Activated T-cell treated with anti-CD3 and anti-CD28 coated beads, Interleukin-2, amount 50 U/mL, for 72 hours (primary cell): ENCODE results near the gene KCMF1. TPM values are rescaled to one million over a fixed set of nuclear protein-coding genes. Genes with fewer than 3 reads are reported as not detected.

ENCODE experiments used
- ATAC-seq, 2 donors: fragments of 150-1000 bp; cut with Tn5 transposase; replicated peaks in 1 of 2; 2 replicates each; pipeline ENCODE4 v1.10.0; 2021; ENCODE audit warnings: moderate library complexity in 2 of 2, mild to moderate bottlenecking in 1 of 2
- DNase-seq, 2 donors: peaks; one replicate each; pipeline ENCODE4 v3.0.0; 2021 to 2022; ENCODE audit warnings: mixed read lengths in 1 of 2
- H3K27ac Mint-ChIP-seq: one replicate; pipeline ENCODE4 v1.8.0; 2022; ENCODE audit warnings: mild to moderate bottlenecking, moderate library complexity, mixed read lengths
- H3K27me3 Mint-ChIP-seq: one replicate; pipeline ENCODE4 v1.8.0; 2022; ENCODE audit warnings: low read depth, mixed read lengths
- H3K36me3 Mint-ChIP-seq, 2 donors: one replicate each; pipeline ENCODE4 v1.8.0; 2022; ENCODE audit warnings: mixed read lengths in 2 of 2, mild to moderate bottlenecking in 1 of 2; ENCODE audit not compliant: insufficient read depth in 2 of 2
- H3K4me1 Mint-ChIP-seq: one replicate; pipeline ENCODE4 v1.8.0; 2022; ENCODE audit warnings: low read depth, mixed read lengths
- H3K4me3 Mint-ChIP-seq, 2 donors: one replicate each; pipeline ENCODE4 v1.8.0; 2022; ENCODE audit warnings: mild to moderate bottlenecking in 2 of 2, mixed read lengths in 2 of 2, moderate library complexity in 2 of 2
- H3K9me3 Mint-ChIP-seq, 2 donors: one replicate each; pipeline ENCODE4 v1.8.0; 2022; ENCODE audit warnings: mixed read lengths in 2 of 2
- total RNA-seq, 2 donors: library from RNA; stranded (reverse); gene quantifications; one replicate each; pipeline ENCODE4 v1.2.3, GENCODE V29; 2022

The KCMF1 gene
- total RNA-seq, 2 donors from 2014 or later: 115 to 139 TPM

DNA sequence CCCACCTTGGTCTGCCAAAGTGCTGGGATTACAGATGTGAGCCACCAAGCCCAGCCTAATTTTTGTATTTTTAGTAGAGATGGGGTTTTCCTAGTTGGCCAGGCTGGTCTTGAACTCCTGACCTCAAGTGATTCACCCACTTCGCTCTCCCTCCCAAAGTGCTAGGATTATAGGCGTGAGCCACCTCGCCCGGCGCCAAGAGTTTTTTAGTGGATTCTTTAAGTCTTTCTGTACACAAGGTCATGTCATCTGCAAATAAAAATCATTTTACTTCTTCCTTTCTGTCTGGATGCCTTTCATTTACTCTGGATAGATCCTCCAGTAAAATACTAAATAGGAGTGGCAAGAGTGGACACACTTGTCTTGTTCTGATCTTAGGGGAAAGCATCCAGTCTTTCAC, 61.7 kb downstream of the KCMF1 start:
- H3K27me3 Mint-ChIP-seq: no peaks in the 10 kb centered on the region
- H3K4me3 Mint-ChIP-seq: no peak overlapping the region
- no peaks in the 10 kb centered on the region for H3K9me3 Mint-ChIP-seq
- H3K27ac Mint-ChIP-seq: peak overlapping the region; percentile 33
- no peaks in the 10 kb centered on the region for H3K4me1 Mint-ChIP-seq
- ATAC-seq: no peak
- DNase-seq: no peak
- H3K36me3 Mint-ChIP-seq: peaks cover 4 to 20% of the 10 kb centered on the region in 2 donors

DNA sequence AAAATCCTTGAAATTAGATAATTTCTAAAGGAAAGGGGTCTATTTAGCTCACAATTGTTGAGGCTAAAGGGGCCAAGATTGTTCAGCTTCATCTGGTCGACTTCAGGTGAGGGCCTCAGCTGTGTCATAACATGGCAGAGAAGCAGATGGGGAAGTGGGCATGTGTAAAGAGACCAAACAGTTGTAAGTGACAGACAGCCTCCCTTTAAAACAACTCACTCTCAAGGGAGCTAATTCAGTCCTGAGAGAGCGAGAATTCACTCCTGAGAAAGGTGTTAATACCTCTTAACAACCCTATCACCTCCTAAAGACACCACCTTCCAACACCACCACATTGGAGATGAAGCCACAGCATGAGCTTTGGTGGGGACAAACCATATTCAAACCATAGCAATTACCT, 62.4 kb downstream of the KCMF1 start:
- peaks cover 5 to 18% of the 10 kb centered on the region in 2 donors for H3K36me3 Mint-ChIP-seq
- H3K4me1 Mint-ChIP-seq: no peaks in the 10 kb centered on the region
- no peak overlapping the region for H3K27ac Mint-ChIP-seq
- no peak for DNase-seq
- no peaks in the 10 kb centered on the region for H3K27me3 Mint-ChIP-seq
- H3K9me3 Mint-ChIP-seq: no peaks in the 10 kb centered on the region
- no peak overlapping the region for H3K4me3 Mint-ChIP-seq
- no peak for ATAC-seq

DNA sequence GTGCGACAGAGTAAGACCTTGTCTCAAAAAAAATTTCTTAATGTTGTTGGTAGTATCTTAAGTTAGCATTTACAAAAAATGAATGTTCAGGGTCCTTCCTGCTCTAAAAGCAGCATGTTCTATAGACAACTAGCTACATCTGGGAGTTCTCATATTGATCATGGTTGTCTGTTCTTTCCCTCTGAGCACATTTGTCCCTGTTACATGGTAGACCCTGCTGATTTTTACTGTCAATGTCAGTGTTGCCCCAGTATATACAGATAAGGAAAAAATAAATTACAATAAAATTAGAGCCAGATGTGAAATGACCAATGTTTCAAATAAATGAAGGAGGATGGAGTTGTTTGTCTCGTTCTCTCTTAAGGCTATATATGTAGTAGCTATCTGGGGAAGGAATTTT, 63.2 kb downstream of the KCMF1 start:
- Mint-ChIP-seq H3K36me3 (peaks cover 5 to 20% of the 10 kb centered on the region in 2 donors), H3K27ac (no peak overlapping the region), H3K4me3 (no peak overlapping the region), H3K27me3 (no peaks in the 10 kb centered on the region), H3K4me1 (no peaks in the 10 kb centered on the region), H3K9me3 (no peaks in the 10 kb centered on the region)
- DNase-seq (no peak), ATAC-seq (no peak)

DNA sequence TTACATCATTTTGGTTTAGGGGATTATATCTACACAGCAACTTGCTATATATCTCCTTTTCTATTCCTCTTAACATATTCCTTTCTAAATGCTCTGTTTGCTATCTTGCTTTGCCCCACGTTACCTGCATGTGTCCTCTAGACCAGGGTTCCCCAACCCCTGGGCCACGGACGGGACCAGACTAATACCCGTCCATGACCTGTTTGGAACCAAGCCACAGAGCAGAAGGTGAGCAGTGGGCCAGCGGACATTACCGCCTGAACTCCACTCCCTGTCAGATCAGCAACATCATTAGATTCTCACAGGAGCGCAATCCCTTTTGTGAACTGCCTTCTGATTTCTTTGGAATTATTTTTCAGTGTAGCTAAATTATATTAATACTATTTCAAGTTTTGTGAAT, 66.7 kb downstream of the KCMF1 start:
- Mint-ChIP-seq H3K27ac (no peak overlapping the region), H3K9me3 (no peaks in the 10 kb centered on the region), H3K36me3 (peaks cover 7 to 23% of the 10 kb centered on the region in 2 donors), H3K27me3 (no peaks in the 10 kb centered on the region), H3K4me3 (no peak overlapping the region), H3K4me1 (no peaks in the 10 kb centered on the region)
- DNase-seq: no peak
- ATAC-seq: no peak

DNA sequence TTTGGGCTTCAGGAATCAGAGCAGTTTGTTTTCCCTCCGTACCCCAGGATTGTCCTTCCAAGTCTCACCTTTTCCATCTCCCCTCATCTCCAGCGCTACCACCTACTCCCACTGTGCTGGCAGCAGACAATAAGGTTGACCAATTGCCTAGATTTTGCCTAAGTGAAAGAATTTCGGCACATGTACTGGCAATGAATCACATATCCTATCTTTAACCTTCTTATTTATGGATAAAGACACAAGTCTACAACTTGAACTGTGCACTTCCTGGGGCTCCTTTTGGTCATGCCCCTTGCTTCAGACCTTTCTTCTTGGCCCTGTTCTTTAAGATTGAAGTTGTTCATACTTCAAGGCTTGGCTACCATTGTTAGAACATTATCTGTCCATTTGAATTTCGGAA, 71.4 kb downstream of the KCMF1 start:
- DNase-seq: no peak
- Mint-ChIP-seq H3K9me3 (no peaks in the 10 kb centered on the region), H3K4me3 (no peak overlapping the region), H3K27ac (no peak overlapping the region), H3K27me3 (no peaks in the 10 kb centered on the region), H3K4me1 (no peaks in the 10 kb centered on the region), H3K36me3 (peaks cover 7 to 25% of the 10 kb centered on the region in 2 donors)
- no peak for ATAC-seq

DNA sequence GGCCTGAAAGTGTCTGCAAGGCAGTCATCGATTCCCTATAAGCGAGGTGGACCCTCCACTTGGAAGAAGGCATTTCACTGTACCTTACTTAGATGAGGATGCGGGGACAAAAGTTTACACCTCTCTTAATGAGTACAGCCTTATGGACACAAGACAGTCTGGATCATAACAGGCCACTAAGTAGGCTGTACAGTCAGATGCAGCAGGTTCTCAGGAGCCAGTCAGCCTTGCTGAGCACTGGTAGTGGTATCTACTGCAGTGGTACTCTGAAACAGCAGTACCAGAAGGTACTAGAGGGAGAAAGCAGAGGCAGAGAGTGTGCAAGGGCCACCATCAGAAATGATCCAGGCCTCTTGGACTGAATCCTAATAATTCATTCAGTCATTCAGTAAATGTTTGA, 77.6 kb downstream of the KCMF1 start:
- no peak for ATAC-seq
- peak overlapping the region; percentile 89 for H3K27ac Mint-ChIP-seq

DNA sequence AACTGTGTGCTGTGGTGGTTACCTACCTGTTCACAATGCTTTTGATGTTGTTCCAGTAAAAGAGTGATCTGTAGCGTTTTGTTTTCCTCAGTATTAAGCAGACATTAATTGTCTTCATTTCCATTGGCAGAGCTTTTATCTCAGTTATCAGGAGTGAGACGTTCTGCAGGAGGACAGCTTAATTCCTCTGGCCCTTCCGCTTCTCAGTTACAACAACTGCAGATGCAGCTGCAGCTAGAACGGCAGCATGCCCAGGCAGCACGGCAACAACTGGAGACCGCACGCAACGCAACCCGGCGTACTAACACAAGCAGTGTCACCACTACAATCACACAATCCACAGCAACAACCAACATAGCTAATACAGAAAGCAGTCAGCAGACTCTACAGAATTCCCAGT, 78.3 kb downstream of the KCMF1 start:
- Mint-ChIP-seq H3K4me3 (no peak overlapping the region), H3K4me1 (peaks cover 11% of the 10 kb centered on the region)
- DNase-seq: no peak

More for the DNA sequence above, 77.6 kb downstream of the KCMF1 start:
- no peak for DNase-seq
- Mint-ChIP-seq H3K4me1 (peaks cover 6% of the 10 kb centered on the region), H3K36me3 (peaks cover 7 to 24% of the 10 kb centered on the region in 2 donors), H3K27me3 (no peaks in the 10 kb centered on the region), H3K9me3 (no peaks in the 10 kb centered on the region), H3K4me3 (no peak overlapping the region)

DNA sequence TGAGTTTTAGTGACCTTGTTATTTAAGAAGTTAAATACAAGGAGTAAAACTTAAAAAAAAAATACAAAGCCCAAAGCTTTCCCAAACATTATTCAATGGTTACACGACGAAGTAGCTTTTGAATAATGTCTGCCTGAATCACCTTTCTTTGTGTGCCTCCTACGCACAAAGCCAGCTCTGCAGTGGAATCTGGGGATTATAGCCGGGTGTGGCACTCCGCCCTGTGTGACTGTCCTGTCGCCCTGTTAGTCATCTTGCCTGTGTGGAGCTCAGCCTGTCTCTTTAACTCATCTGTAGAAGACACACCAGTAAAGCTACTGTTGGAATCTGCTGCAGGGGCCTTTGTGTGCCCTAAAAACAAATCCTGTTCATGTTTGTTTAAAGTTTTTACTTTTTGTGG, 82.8 kb downstream of the KCMF1 start:
- ATAC-seq: peak in 1 of 2 donors; percentile 42
- Mint-ChIP-seq H3K27ac (peak overlapping the region; percentile 22), H3K4me3 (no peak overlapping the region), H3K9me3 (no peaks in the 10 kb centered on the region), H3K27me3 (no peaks in the 10 kb centered on the region), H3K36me3 (peaks cover 2 to 15% of the 10 kb centered on the region in 2 donors), H3K4me1 (peaks cover 24% of the 10 kb centered on the region)
- no peak for DNase-seq

More for the DNA sequence above, 78.3 kb downstream of the KCMF1 start:
- Mint-ChIP-seq H3K27me3 (no peaks in the 10 kb centered on the region), H3K27ac (no peak overlapping the region), H3K36me3 (peaks cover 7 to 24% of the 10 kb centered on the region in 2 donors), H3K9me3 (no peaks in the 10 kb centered on the region)
- no peak for ATAC-seq

DNA sequence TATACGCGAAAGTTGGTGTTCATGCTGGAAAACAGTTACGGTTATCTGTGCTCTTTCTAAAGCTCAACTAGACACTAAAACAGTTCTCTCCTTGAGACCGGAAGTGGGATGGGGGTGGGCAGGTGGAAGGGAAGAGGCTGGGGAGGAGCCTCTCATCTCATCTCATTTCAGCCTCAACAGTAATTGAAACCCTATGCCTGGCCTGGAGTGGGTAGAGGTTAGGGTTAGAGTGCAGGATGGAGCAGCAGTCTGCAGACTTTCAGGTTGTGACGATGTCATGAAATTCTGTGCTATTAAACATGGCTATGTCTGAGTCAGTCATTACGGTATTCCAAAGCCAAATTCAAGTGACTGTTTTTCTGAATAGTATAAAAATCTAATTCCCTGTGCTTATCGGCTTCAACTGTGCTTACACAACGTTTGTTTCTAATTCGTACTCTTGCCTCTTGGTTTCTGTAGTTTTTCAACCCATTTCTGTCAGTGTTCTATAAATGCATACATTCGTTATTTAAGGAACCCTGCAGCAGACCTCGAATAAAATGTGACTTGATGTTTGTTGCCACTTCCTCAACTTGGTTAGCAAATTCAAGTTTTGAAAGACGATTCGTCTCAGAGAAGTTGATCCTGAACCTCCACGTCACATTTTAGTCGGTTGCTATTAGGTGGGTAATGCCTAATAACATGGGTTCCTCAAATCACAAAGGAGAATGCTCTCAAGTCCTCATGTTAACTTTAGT, 86.4 kb downstream of the KCMF1 start:
- H3K27ac Mint-ChIP-seq: peak overlapping the region; percentile 16
- ATAC-seq: peak in 1 of 2 donors; percentile 25
- H3K36me3 Mint-ChIP-seq: peaks cover 0 to 11% of the 10 kb centered on the region in 2 donors
- no peak for DNase-seq
- H3K4me1 Mint-ChIP-seq: peaks cover 24% of the 10 kb centered on the region
- peaks cover 9% of the 10 kb centered on the region for H3K27me3 Mint-ChIP-seq
- H3K4me3 Mint-ChIP-seq: no peak overlapping the region
- no peaks in the 10 kb centered on the region for H3K9me3 Mint-ChIP-seq

DNA sequence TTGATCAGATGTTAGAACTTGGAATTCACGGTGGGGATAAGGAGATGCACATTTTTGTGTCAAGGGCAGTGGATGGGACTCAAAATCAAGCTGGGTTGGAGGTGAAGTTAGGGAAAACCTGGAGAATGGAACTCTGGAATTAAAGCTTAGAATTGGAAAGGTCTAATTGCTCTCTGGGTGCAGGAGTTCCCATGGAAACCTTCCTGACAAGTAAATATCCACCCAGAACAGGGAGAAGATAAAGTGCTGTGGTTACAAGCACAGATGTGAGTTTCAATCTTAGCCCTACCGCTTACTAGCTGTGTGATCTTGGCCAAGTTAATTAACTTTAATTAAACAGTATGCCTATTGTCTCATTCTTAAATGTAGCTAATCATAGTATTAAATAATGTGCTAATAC, 90.9 kb downstream of the KCMF1 start:
- Mint-ChIP-seq H3K4me3 (no peak overlapping the region), H3K36me3 (no peaks in the 10 kb centered on the region), H3K27me3 (peaks cover 31% of the 10 kb centered on the region), H3K9me3 (no peaks in the 10 kb centered on the region), H3K4me1 (peaks cover 6% of the 10 kb centered on the region), H3K27ac (no peak overlapping the region)
- ATAC-seq (no peak), DNase-seq (no peak)

DNA sequence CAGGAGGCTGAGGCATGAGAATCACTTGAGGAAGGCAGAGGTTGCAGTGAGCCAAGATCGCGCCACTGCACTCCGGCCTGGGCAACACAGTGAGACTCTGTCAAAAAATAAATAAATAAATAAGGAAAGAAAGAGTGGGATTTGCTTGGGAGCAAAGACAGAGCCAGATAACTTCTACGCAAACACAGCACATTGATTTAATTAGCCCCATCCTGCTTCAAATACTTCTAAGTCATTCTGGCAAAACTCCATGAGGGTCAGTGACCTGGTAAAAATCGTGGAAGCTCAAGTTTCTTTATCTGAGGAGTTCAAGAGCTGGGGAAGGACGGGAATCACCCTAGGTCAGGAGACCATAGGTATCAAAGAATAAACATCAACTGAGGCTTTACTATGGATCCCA, 91.6 kb downstream of the KCMF1 start:
- Mint-ChIP-seq H3K9me3 (no peaks in the 10 kb centered on the region), H3K27ac (no peak overlapping the region), H3K4me3 (no peak overlapping the region), H3K27me3 (peaks cover 38% of the 10 kb centered on the region), H3K36me3 (no peaks in the 10 kb centered on the region), H3K4me1 (peaks cover 7% of the 10 kb centered on the region)
- DNase-seq (no peak), ATAC-seq (no peak)

DNA sequence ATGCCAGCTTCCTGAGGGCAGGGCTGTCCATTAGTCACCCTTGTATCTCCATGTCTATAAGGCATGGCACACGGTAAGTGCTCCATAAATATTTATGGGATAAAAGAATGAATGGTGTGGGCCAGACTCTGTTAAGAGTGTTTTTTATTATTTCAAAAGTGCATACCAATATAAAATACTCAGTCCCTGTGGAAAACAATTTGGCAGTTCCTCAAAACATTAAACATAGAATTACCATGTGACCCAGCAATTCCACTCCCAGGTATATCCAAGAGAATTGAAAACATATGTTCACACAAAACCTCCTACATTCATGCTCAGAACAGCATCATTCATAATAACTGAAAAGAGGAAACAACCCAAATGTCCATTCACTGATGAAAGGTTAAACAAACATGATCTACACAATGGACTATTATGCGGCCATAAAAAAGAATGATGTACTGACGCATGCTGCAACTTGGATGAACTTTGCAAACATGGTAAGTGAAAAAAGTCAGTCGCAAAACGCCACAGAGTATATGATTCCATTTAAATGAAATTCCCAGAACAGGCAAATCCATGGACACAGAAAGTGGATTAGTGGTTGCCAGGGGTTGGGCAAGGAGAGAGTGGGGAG, 93.1 kb downstream of the KCMF1 start:
- no peaks in the 10 kb centered on the region for H3K36me3 Mint-ChIP-seq
- peaks cover 7% of the 10 kb centered on the region for H3K4me1 Mint-ChIP-seq
- H3K27ac Mint-ChIP-seq: no peak overlapping the region
- DNase-seq (no peak), ATAC-seq (no peak)
- no peaks in the 10 kb centered on the region for H3K9me3 Mint-ChIP-seq
- H3K27me3 Mint-ChIP-seq: peaks cover 39% of the 10 kb centered on the region
- H3K4me3 Mint-ChIP-seq: no peak overlapping the region

DNA sequence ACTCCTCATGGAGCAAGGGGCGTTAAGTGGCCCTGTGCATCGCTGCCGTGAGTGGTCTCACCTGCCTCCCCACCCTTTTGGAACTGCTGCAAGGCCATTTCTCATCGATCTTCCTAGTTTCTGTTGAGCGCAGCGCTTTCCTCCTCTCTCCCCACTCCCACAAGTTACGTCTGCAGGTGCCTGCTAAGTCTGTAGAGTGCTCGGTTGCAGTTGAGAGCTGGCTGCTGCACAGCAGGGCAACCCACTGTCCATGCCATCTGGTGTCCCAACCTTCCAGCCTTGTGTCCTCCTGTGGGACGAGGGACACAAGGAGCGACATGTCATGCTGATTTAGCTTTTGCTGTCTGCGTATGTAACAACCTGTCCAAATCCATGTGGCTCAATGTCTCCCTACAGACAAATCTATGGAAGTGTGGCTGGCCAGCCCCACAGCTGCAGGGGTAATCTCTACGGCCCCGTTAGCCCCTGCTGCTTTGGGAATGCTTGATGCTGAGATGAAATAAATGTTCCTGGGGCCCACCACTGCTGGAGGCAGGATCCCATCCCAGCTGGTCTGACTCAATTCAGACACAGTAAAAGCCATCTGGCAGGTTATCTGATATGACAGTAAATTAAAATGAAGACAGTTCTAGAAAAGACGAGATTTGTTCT, 94.1 kb downstream of the KCMF1 start:
- Mint-ChIP-seq H3K4me1 (peaks cover 7% of the 10 kb centered on the region), H3K27ac (no peak overlapping the region), H3K9me3 (no peaks in the 10 kb centered on the region), H3K27me3 (peaks cover 39% of the 10 kb centered on the region), H3K36me3 (no peaks in the 10 kb centered on the region), H3K4me3 (no peak overlapping the region)
- ATAC-seq (no peak), DNase-seq (no peak)
